Measurements from ENCODE around the gene C4B.
"Not testable (repeated sequence)": the region's sequence is repeated elsewhere in the genome, so short reads cannot be mapped to it uniquely, and the experiment has no call there.

GRCh38 chr6:32068315-32068714 is 53.7 kb downstream of the C4B start:
- not testable (repeated sequence) for TF ChIP-seq CTCF (IDR thresholded peaks at IDR 0.05 in 2 of 3, conservative IDR thresholded peaks at IDR 0.05 in 1 of 3; ENCODE audit: insufficient read depth in 2 of 3, low read depth in 1 of 3, low read length in 3 of 3); JUN (IDR thresholded peaks at IDR 0.05; ENCODE audit: borderline replicate concordance, low read depth, low read length); JUN (CRISPR knock-in tag; IDR thresholded peaks at IDR 0.05; ENCODE audit: borderline replicate concordance); ZBTB33 (CRISPR knock-in tag; IDR thresholded peaks at IDR 0.05); RB1 (IDR thresholded peaks at IDR 0.05; ENCODE audit: low read depth); EZH2 (IDR thresholded peaks at IDR 0.05; ENCODE audit: borderline replicate concordance, low read depth, low read length); ZNF354B (CRISPR knock-in tag; IDR thresholded peaks at IDR 0.05); HDAC1 (IDR thresholded peaks at IDR 0.05); POLR2AphosphoS5 (IDR thresholded peaks at IDR 0.05; ENCODE audit: control insufficient read depth, insufficient read depth, low read depth, low read length); GTF2F1 (IDR thresholded peaks at IDR 0.05; ENCODE audit: low read depth, low read length); POLR2A (conservative IDR thresholded peaks at IDR 0.05); ZBTB2 (IDR thresholded peaks at IDR 0.05); RBM39 (optimal IDR thresholded peaks at IDR 0.05; ENCODE audit: low read depth, low read length); EP300 (IDR thresholded peaks at IDR 0.05; ENCODE audit: low read length); MAFF (IDR thresholded peaks at IDR 0.05; ENCODE audit: low read length)

Measured in K562 (cell line).